IPS-18c (cell line): ENCODE measurements around the gene HOXD1.

ENCODE experiments used
- H3K4me3 ChIP-seq: 2 replicates; pipeline ENCODE4 v1.7.0; 2013; ENCODE audit warnings: low read depth, mild to moderate bottlenecking, low read length, moderate library complexity; ENCODE audit not compliant: insufficient read depth
- H3K9me3 ChIP-seq: one replicate; pipeline ENCODE4 v1.6.1; 2013; ENCODE audit warnings: mild to moderate bottlenecking, low read length, moderate library complexity; ENCODE audit not compliant: control insufficient read depth, insufficient read depth

The HOXD1 gene

DNA sequence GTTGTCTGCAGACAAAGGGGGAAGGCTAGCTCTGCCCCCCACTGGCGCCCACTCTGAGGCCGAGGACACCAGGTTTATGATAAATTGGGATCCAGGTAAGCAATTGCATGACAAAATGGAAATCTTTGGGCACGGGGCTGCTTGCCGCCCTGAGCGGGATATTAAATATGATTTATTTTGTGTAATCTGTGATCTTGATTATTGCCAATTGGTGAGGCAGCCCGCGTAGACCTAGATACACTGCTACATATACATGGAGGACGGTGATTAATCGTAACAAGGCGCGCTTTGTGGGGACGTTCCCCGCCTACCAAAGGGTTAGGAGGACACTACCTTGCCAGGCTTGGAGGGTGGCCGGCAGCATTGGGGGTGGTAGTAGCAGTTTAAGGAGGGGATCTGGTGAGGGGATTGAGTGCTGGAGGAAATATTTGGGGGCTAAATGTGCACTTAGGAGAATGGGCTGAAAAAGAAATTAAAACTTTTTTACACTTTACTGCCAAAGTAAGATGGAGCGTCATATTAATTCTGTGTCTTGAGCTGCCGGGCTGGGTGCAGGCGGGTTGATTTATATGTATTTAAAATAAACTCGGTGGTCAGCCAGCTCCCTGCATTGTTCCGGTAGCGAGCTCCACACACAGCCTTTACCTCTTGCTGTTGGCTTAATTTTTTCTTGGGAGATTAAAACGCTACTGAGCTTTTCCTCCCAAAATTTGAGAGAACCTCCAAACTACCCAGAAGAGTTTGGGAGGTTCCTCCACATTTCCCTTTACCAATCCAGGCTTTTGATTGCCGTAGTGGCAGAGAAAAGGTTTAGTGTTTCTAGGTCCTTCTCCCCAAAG is 27.3 kb upstream of the HOXD1 start:
- H3K4me3 ChIP-seq, result no peak overlapping the region

DNA sequence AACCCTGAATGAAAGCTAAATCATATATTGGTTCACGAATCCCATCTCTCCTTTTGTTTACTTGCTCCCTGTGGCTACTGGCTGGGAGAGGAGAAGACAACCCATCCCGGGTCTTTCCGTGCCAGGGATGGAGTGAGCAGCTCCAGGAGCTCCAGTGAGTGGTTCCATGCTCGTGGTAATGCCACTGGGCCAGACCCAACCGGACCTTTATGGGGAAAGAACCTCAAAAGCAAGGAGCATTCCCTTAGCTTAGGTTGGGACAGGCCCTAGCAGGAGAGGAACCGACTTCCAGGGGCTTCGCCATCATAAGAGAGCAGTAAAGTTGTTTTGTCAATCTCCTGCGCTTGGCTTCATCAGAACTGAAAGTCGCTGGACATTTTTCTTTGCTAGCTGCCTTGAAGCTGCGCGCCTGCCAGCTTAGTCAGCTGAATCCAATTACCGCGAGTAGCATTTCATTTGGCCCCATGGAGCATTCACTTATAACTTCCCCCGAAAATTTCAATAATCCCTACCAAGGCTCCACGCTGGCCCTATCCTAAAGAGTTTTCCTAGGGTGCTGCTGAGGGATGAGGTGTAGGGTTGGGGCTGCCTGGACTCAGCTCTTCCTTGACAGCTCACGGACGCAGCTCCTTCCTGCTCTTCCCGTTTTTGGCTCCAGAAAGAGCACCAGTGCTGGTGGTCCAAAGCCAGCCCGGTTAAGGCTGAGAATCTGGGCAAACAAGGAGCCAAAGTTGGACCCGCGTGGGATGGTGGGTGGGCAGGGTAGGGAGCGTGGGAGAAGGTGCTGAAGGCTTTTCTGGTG is 26.4 kb upstream of the HOXD1 start:
- no peak overlapping the region for H3K4me3 ChIP-seq
- H3K9me3 ChIP-seq, result peaks cover 8% of the 10 kb centered on the region

More for the DNA sequence above, 27.3 kb upstream of the HOXD1 start:
- H3K9me3 ChIP-seq, result peaks cover 8% of the 10 kb centered on the region

DNA sequence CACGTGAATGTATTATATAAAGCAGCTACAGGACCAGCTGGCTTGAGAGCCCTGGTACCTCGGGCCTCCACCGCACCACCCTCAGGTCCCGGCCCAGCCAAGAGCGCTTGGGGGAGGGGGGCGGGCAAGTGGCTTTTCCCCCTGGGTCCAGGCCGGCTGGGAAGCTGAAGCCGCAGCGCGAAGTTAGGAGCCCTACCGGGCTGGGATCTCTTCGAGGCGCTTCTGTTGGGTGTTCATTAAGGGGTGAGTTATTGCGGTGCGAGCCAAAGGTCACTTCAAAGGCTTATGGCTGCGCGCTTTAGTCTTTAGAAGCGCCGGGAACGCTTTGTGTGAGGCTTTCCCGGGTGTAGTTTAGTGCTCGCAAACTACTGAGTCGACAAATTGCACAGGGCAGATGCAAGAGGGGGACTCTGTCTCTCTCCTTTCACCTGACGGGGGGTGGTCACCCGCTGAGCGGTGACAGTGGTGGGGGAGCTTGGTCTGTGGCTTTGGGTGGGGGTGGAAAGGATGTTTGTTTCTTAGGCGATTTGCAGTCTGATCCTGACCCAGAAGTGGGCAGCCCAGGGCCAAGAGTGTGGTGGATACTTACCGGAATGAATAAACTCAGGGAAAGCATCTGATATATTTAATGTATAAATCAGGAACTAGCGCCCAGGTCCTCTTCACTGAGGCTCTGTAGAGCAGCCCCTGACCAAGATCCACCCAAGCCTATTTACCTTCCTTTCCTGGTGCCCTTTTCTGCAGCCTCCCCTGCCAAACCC is 25.4 kb upstream of the HOXD1 start:
- no peak overlapping the region for H3K4me3 ChIP-seq
- H3K9me3 ChIP-seq, result peaks cover 8% of the 10 kb centered on the region

DNA sequence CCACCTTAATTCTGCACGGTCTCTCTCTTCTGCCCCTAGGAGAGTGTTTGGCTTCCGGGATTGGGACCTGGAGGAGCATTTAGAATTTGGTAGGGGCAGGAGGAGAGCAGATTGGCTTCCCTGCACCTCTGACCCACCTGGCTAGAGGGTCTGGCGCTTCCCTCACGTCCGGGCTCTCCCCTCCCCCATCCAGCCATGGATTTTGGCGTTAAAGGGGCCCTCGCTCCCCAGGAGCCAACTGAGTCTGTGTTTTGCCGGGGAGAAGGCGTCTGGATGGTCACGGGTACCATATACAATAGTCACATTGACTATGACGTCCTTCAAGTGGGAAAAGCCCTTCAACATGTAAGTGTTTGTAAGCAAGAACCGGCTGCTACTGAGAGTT is 24.8 kb upstream of the HOXD1 start:
- Histone ChIP-seq H3K4me3 (no peak overlapping the region), H3K9me3 (peaks cover 8% of the 10 kb centered on the region)

DNA sequence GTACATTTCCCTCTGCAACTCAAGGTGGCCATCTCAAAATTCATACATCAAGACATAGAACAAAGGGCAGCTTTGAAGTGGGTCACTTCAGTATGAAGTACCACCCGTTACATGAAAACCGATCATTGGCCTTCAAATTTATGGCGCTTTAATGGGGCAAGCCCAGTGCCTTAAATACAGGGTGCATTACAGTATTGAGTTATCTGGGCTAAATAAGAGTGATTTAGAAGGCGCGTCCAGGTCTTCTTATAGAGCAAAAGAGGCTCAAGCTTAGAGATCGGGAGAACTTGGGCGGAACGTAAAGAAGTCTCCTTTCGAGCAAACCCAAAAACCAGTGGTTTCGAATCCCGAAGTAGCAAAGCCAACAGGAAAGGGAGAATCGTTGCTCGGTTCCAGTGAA is 24.3 kb upstream of the HOXD1 start:
- Histone ChIP-seq H3K9me3 (peaks cover 8% of the 10 kb centered on the region), H3K4me3 (no peak overlapping the region)

DNA sequence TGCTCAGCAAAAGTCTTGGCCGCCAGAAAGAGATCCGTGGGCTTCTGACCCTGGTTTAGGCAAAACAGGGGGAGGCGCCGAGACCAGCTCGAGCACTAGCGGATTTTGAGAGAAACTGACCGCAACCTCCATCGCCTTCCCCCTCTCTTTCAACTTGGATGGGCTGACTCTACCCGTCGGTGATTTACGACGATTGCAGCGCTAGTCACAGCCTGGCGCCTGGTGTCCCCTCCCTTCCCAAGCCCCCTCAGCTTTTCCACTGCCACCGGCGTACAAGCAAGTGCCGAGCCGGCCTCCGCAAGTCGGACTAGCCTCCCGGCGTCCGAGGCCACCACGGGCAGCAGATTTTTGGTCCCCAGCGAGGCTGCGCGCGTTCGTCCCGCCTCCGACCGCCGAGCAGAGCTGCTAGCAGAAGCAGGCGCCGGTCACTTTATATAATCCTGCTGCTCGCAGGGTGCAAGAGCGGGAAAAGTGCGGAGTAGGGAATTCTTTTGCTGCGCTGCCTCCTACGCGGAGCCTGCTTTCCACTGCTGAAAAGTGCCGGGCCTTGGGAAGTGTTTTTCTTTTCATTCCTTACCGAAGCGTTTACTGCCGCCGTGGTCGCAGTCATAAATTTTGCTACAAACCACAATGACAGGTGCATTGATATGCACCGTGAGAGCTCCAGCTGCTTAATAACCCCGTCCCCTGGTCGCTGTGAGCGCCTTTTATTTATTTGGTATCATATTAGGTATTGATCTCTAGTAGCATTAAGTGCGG is 23.7 kb upstream of the HOXD1 start:
- Histone ChIP-seq H3K4me3 (no peak overlapping the region), H3K9me3 (peaks cover 8% of the 10 kb centered on the region)

DNA sequence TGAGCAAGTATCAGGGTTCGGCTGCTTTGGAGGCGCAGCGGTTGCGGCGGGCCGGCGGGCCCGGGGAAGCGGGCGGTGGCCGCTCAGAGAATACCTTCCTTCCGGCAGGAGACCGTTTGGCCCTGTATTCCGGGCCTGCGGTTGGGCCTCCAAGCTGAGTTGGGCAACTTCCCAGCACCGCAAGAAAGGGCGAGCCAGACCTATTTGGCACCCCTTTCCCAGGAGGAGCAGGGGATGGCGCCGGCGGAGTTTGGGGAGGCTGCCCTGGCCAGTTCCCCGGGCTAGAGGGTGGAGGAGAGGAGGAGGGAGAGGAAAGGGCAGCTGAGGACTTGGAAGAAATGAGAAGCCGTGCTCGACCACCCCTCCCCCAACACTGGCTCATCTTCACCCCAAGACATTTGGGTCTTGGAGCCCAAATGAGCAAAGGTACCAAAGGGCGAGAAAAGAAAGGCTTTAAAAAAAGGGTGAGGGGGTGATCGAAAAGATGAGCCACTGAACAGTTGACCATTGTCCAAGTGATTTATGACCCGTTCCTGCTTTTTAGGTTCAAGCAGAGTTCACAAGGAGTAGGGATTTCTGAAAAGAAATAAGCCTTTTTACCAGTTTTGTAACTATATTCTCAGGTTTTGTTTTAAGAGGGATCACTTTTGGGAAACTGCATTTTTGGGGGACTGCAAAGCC is 23.0 kb upstream of the HOXD1 start:
- 0 out of 2 replicates have a peak overlapping the region, but pooled peaks have one; percentile 15 for H3K4me3 ChIP-seq
- H3K9me3 ChIP-seq, result peaks cover 8% of the 10 kb centered on the region

DNA sequence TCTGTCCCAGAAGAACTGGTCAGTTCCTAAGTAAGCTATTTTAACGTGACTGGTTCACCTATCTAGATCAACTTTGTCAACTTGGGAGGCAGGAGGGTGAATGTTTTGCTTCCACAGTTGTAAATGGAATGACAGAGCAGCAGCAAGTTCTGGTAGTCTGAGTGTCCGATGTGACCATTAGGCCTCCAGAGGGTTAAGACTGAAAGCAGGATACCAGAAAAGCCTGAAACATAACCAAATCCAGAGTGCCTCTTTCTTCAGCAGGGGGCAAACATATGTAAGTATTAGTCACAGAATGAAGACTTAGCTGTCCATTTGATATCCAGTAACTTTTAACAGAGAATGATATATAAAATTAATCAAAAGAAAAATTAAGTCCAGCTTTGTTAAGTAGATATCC is 22.2 kb upstream of the HOXD1 start:
- Histone ChIP-seq H3K4me3 (no peak overlapping the region), H3K9me3 (peaks cover 8% of the 10 kb centered on the region)

DNA sequence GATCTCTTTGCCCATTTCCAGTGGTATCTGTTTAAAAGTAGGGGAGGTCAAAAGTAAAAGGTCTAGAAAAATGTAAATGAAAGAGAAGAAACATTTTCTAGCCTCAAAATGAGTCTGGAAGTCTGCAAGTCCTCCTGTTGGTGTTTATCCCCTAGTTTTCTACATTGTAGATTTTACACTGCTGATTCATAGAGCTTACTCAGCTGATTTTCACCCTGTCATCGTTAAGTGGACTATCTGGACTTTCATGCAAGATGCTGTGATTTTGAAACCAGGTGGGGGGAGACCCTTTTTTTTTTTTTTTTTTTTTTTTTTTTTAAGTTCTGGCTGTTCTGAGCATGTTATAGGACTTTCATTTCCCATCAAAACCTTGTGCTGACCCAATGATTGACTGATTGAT is 21.1 kb upstream of the HOXD1 start:
- no peak overlapping the region for H3K4me3 ChIP-seq
- peaks cover 7% of the 10 kb centered on the region for H3K9me3 ChIP-seq

DNA sequence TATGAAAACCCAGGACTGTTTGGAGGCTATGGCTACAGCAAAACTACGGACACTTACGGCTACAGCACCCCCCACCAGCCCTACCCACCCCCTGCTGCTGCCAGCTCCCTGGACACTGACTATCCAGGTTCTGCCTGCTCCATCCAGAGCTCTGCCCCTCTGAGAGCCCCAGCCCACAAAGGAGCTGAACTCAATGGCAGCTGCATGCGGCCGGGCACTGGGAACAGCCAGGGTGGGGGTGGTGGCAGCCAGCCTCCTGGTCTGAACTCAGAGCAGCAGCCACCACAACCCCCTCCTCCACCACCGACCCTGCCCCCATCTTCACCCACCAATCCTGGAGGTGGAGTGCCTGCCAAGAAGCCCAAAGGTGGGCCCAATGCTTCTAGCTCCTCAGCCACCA is 19.3 kb upstream of the HOXD1 start:
- H3K9me3 ChIP-seq, result peaks cover 2% of the 10 kb centered on the region

DNA sequence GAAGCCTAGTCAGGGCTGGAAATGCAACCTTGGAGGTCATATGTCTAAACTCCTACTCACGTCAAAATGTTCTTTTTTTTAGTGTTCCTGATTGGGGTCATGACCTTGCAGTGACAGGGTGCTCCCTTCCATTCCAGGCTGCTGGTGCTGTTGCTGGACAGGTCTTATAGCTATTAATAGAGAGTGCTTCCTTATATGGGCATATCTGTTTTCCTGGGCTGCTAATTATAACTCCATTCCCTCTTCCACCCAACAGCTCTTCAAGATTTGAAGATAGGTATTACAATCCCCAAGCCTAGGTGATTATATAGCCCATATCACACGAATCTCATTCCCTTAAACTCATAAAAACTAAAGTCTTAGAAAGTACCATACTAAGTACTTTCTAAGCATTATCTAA is 18.8 kb upstream of the HOXD1 start:
- no peak overlapping the region for H3K4me3 ChIP-seq
- H3K9me3 ChIP-seq, result peaks cover 2% of the 10 kb centered on the region

More for the DNA sequence above, 19.3 kb upstream of the HOXD1 start:
- H3K4me3 ChIP-seq, result no peak overlapping the region

DNA sequence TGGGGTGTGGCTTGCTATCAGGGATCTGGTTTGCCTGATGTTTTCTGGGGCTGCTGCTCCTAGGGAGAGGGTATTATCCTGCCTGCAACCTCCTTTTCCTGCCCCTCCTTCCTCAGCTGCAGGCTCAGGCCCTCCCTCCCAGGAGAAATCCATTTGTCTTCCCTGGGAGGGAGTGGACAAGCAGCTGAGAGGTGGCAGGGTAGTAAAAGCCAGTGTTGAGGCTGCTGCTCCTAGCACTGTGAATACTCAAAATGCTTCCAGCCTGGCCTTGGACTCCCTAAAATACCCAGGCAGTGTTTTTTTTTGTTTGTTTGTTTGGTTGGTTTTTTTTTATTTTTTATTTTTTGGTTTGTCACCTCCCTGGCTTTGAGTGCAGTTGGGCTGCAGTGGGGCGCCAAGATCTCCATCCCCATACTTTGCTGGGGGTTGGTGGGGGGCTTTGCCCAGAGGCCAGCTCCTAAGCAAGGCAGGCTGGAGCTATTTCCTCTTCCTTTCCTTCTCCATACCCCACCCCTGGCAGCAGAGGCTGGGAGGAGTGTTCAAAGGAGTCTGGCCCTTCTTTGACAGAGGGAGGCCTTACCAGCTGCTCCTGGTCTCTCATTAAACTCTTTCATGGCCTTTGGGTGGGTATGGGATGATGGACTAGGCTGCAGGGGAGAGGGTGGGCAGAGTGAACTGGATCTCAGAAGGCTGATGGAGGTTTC is 17.7 kb upstream of the HOXD1 start:
- H3K4me3 ChIP-seq, result no peak overlapping the region
- no peaks in the 10 kb centered on the region for H3K9me3 ChIP-seq

DNA sequence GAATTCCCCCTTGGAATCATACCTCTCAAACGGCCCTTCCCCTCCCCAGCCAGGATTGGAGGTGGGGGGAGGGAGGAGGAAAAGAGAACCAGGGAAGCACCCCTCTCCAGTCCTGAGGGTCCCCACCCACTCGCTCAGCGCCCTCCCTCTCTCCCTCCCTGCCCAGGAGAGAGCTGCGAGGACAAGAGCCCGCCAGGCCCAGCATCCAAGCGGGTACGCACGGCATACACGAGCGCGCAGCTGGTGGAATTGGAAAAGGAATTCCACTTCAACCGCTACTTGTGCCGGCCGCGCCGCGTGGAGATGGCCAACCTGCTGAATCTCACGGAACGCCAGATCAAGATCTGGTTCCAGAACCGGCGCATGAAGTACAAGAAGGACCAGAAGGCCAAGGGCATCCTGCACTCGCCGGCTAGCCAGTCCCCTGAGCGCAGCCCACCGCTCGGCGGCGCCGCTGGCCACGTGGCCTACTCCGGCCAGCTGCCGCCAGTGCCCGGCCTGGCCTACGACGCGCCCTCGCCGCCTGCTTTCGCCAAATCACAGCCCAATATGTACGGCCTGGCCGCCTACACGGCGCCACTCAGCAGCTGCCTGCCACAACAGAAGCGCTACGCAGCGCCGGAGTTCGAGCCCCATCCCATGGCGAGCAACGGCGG is 17.0 kb upstream of the HOXD1 start:
- H3K4me3 ChIP-seq, result peak overlapping the region; percentile 36
- no peaks in the 10 kb centered on the region for H3K9me3 ChIP-seq

DNA sequence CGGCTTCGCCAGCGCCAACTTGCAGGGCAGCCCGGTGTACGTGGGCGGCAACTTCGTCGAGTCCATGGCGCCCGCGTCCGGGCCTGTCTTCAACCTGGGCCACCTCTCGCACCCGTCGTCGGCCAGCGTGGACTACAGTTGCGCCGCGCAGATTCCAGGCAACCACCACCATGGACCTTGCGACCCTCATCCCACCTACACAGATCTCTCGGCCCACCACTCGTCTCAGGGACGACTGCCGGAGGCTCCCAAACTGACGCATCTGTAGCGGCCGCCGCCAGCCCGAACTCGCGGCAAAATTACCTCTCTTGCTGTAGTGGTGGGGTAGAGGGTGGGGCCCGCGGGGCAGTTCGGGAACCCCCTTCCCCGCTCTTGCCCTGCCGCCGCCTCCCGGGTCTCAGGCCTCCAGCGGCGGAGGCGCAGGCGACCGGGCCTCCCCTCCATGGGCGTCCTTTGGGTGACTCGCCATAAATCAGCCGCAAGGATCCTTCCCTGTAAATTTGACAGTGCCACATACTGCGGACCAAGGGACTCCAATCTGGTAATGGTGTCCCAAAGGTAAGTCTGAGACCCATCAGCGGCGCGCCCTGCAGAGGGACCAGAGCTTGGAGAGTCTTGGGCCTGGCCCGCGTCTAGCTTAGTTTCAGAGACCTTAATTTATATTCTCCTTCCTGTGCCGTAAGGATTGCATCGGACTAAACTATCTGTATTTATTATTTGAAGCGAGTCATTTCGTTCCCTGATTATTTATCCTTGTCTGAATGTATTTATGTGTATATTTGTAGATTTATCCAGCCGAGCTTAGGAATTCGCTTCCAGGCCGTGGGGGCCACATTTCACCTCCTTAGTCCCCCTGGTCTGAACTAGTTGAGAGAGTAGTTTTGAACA is 16.2 kb upstream of the HOXD1 start:
- Histone ChIP-seq H3K9me3 (no peaks in the 10 kb centered on the region), H3K4me3 (peak overlapping the region; percentile 36)
